ENCODE measurements around the gene MRPS27.

Gene MRPS27

GRCh38 chr5:72255670-72256069 is 64.4 kb downstream of the MRPS27 start:
- DNase-seq, result no peak

GRCh38 chr5:72255237-72255636 is 64.8 kb downstream of the MRPS27 start:
- DNase-seq, result no peak

GRCh38 chr5:72252574-72253155 is 67.4 kb downstream of the MRPS27 start:
- no peak for DNase-seq

DNA sequence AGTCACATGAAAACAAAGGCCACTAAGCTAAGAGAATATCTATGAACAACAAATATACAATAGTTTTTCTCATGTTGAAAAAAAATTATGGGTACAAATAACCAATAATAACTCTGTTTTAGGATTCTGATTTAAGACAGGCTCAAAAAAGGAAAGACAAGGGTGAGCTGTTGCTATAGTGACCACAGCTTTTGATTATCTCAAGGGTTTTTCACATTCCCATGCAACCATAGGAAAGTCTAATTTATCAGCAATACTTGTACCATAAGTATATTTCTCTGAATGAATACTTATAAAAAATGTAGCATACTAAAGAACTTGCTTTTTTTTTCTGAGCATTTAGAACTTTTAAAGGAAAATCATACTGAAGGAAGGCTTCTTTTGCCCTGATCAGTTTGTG is 68.0 kb downstream of the MRPS27 start:
- no peak for DNase-seq

DNA sequence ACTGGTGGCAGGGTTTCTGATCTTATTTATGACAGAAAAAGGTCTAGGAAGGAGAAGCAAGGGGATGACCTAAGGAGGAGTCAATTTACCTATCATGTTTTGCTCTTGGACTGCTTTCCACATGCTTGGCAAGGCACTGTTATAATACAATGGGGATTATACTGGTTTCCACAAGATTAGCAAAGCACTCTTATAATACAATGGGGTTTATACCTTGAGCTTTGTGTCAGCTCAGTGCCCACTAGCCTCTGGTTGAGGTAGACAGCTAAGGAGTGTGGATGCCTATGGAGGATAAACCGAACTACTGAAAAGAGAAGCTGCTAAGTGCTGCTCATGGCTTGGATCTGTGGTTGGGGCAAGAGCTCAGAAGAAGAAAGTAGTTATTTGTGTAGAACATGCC is 68.7 kb downstream of the MRPS27 start:
- DNase-seq, result no peak

GRCh38 chr5:72248410-72248981 is 71.5 kb downstream of the MRPS27 start:
- no peak for DNase-seq

DNA sequence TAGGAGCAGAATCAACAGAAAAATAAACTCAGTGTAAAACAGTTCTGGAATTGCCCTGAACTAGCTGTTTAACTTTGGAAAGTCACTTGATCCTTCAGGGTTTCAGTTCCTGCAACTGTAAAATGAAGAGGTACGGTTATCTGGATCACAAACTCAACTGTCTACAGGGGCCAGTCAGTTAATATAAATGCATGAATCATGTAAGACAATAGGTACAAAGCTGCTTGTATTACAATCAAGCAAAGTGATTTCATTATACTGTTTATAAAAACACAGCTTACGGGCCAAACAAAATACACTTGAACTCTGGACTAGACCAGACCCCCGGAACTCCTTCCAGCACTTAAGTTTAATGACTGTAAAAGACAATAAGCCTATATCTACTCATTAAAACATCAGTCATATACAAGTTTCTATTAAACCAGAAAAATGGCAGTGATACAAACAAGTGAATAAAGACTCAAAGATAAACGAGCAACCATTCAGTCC is 73.0 kb downstream of the MRPS27 start:
- DNase-seq, result no peak

- DNase-seq, result no peak
Measured at GRCh38 chr5:72245951-72246532, 74.0 kb downstream of the MRPS27 start.

- DNase-seq, result no peak
Measured at GRCh38 chr5:72245546-72245945, 74.5 kb downstream of the MRPS27 start.

- no peak for DNase-seq
Measured at GRCh38 chr5:72244862-72245371, 75.1 kb downstream of the MRPS27 start.

DNA sequence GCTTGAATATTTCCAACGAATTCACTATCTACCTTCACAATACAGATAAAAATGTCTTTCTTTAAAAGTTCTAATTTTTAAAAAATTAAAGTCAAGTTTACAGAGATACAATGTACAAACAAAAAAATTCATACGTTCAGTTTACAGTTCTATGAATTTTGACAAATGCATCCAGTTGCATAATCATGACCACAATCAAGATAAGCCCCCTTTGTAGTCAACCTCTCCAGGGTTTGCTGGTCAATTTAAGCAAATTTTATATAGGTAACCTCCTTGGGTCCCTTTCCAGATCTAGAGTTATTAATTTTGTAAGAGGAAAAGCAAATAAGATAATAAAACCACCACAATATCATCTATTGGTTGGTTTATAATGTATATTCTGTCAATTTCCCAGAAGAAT is 76.3 kb downstream of the MRPS27 start:
- DNase-seq, result no peak

- no peak for DNase-seq
Measured at GRCh38 chr5:72242796-72243475, 77.1 kb downstream of the MRPS27 start.

DNA sequence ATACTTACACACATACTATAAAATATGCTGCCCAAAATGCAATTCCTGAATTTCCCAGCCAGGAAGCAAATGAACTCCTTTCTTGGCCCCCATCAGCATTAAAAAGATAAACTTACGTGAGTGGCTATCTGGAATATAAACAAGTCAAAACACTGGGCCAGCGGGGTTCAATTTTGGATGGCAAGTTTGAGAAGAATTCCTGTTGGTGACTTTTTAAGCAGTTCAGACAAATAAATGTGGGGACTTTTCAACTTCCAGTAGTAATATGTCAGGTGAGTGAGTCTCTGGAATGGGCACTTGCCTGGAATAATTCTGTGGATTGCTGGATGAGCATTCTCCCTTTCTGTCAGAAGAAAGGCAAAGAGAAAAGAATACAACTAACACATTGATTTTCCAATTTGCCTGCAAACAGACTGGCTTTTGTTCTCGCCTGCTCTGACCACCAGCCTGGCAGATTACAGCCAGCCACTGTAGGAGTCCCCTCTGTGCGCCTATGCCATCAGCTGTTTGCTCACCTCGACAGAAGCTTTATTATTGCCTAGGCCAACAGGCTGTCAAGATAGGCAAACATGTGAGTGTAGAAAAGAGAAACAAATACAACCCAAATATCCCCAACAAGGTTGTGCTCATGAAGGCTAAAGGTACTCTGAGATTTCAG is 78.6 kb downstream of the MRPS27 start:
- DNase-seq, result no peak

- no peak for DNase-seq
Measured at GRCh38 chr5:72238712-72239445, 81.2 kb downstream of the MRPS27 start.

DNA sequence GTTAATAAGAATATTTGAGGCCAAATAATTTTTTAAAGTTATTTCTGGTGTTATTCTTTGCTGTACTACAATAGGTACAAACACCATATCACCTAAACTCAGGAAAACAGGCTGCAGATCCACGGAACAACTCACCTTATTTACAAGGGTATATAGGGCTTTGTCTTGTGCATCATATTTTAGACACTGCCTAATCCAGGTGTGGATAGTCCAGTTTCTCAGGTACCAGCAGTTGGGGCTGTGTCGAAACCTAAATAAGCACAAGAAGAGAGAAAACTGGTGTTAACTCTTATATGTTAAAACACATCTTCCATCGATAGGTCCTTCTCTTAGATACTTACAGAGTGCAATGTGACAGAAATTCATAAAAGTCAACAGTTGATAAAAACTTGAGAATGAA is 82.2 kb downstream of the MRPS27 start:
- DNase-seq, result no peak

GRCh38 chr5:72237415-72237814 is 82.6 kb downstream of the MRPS27 start:
- DNase-seq, result no peak

DNA sequence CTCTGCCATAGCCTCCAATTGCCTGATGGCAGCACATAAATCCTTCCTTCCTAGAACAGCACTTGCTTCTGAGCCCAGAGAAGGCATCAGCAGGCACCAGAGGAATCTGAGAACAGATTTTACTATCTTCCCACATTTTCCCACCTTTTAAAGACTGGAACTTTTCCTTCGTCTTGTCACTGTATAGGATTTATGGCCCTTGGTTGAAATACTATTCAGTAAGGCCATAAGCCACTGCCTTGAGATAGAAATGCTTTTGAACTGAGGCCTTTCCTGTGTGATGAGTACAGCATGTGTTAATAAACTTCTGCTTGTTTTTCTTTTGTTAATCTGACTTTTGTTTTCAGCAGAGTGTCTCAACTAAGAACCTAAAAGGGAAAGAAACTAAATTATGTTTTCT is 84.3 kb downstream of the MRPS27 start:
- no peak for DNase-seq

DNA sequence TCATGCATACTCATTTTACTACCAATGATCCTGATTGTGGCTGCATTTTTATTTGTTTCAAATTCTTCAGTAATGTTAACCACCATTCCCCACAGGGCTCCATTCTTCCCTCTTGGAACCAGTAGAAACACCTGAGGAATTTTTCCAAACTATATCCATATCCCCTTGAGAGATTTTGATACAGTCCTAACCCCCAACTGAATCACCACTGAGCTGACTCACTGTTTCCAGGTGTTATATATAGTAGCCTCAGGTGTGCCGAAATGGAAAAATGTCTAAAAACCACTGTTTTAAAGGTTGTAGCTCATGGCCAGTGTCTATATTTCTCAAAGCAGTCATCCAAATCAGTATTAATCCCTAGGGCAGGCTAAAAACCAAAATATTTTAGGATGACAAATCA is 85.2 kb downstream of the MRPS27 start:
- no peak for DNase-seq

DNA sequence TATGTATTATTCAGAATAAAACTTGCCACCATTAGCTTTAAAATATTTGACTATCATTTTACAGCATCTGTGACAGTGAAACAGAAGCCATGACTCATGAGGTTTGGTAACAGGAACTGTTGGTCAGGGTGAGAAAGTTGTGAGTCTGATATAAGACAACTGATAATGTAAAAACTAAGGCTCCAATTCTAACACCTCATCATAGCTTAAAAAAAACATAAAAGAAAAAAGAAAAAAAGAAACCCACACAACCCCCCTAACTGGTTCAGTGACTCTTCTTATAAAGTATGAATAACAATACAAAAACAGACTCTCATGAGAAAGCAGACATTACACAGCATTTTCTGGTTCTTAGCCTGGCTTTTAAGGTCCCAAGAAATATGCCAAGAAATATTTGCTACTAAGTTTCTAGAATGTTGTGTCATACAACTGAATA is 85.8 kb downstream of the MRPS27 start:
- peak; percentile 24 for DNase-seq

DNA sequence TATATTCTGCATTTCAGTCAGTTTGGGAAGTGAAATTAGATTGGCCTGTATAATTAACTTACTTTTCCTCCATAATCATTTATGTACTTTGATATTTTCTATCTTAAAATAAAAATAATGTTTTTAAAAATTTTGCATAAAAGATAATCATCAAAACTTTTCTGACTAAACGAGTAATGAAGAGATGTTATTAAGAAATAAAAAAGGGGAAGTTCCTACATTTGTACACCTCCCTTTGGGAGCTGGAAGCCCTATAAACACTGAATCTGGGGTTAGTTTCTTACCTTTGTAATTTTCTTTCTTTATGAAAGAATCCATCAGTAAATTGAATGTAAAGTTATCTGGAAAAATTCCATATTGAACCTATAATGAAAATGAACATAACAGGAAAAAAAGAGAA is 86.2 kb downstream of the MRPS27 start:
- no peak for DNase-seq

DNA sequence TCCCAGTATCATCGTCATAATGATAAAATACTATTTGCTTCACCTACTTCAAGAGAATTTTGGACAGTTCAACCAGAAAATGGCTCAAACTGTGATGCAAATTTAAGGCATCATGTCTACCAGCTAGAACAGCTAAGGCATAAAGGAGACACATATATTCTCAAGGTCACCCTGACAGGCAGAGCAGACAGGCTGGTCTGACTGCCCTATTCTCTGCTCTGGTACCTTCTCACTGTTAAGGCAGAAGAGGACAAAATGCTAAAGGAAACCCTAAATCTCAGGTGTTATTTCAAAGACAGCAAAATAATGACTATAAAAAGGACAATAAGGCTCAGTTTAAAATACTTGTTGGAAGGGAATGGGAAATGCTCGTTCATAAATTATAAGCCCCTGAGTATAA is 87.2 kb downstream of the MRPS27 start:
- DNase-seq, result no peak

- no peak for DNase-seq
Measured at GRCh38 chr5:72231991-72232703, 87.9 kb downstream of the MRPS27 start.

All from CD4-positive, alpha-beta T cell treated with Interleukin-6 for 4 hours (primary cell).